WI38 (cell line): Measurements from ENCODE around the gene LKAAEAR1.

Experiments used
- H3K4me3 ChIP-seq: 2 replicates; pipeline ENCODE4 v1.5.1; 2011; ENCODE audit warnings: low read depth, mild to moderate bottlenecking, control low read depth, low read length
- TF ChIP-seq, protein P1 (sequence below): IDR thresholded peaks from 2 replicates; pipeline ENCODE4 v1.5.1; 2012; ENCODE audit warnings: low read depth, mild to moderate bottlenecking, control low read depth, low read length

LKAAEAR1 gene

DNA sequence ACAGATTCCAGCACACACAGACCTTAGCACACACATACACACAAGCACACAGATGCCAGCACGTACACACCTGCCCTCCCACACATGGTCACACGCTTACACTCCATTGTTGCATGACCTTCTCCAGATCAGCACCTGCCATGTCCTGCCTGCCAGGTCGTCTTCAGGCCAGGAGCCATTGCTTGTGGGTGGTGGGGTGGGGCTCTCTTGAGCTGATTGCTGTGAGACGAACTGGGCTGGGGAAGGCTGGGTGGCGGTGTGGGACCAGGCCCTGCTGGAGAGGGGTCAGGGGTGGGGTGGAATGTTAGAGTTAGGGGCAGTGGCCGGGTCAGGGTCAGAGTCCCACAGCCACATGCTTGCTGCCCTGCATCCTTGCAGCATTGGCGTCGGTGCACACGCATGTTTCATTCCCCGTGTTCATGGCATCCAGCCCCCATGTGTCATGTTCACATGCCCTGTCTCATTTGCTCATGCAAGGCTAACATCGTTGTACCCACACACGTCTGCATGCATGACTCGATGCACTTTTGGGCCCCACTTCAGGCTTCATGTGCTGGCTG is 29.7 kb upstream of the LKAAEAR1 start:
- TF ChIP-seq, protein P1, sequence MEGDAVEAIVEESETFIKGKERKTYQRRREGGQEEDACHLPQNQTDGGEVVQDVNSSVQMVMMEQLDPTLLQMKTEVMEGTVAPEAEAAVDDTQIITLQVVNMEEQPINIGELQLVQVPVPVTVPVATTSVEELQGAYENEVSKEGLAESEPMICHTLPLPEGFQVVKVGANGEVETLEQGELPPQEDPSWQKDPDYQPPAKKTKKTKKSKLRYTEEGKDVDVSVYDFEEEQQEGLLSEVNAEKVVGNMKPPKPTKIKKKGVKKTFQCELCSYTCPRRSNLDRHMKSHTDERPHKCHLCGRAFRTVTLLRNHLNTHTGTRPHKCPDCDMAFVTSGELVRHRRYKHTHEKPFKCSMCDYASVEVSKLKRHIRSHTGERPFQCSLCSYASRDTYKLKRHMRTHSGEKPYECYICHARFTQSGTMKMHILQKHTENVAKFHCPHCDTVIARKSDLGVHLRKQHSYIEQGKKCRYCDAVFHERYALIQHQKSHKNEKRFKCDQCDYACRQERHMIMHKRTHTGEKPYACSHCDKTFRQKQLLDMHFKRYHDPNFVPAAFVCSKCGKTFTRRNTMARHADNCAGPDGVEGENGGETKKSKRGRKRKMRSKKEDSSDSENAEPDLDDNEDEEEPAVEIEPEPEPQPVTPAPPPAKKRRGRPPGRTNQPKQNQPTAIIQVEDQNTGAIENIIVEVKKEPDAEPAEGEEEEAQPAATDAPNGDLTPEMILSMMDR = no peak
- H3K4me3 ChIP-seq = no peak overlapping the region

DNA sequence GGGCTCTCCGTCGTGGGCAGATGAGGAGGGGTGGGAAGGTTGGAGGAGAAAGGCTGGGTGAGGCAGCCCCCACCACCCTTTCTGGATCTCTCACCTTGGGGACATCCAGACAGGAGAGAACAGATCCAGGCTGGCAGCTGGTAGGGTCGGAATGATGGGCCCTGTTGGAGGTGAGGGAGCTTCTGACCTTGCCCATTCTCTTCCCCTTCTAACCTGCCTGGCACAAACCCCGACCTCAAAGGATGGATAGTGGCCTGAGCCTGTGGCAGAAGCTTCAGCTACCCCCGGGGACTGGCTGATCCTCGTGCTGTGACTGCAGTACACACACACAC is 29.2 kb upstream of the LKAAEAR1 start:
- TF ChIP-seq, protein P1 = no peak
- no peak overlapping the region for H3K4me3 ChIP-seq

DNA sequence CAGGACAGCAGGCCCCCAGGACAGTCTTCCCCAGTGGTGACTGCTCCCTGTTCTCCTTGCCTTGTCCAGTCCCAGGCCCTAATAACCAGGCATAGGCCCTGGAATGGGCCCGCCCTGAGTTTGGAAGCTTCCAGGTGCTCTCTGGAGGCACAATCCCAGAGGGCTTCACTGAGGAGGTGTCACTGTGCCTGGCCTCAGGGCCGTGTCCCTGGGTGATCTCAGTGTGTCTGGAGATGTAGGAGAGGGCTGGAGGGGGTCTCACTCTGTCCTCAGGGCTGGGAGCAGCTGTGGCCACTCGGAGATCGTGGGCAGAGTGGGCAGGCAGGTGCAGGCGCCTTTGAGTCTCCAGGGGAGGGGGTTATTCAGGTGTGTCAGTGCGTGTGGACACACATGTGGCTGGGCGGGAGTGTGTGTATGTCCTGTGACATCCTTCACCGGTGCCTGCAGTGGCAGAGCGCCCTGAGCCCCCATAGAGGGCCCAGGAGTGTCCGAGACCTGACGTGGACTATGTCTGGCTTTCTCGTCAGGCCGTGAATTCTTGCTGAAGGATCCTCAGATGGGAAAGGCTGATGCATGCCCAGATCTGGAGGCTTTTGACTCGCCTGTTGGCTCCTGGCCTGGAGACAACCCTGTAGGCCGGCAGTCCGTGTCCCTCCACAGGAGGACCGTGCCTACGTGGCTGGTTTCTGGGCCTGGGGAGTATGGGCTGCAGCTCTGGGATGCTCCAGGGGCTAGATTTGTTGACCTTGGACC is 28.7 kb upstream of the LKAAEAR1 start:
- TF ChIP-seq, protein P1 = no peak
- H3K4me3 ChIP-seq = no peak overlapping the region

DNA sequence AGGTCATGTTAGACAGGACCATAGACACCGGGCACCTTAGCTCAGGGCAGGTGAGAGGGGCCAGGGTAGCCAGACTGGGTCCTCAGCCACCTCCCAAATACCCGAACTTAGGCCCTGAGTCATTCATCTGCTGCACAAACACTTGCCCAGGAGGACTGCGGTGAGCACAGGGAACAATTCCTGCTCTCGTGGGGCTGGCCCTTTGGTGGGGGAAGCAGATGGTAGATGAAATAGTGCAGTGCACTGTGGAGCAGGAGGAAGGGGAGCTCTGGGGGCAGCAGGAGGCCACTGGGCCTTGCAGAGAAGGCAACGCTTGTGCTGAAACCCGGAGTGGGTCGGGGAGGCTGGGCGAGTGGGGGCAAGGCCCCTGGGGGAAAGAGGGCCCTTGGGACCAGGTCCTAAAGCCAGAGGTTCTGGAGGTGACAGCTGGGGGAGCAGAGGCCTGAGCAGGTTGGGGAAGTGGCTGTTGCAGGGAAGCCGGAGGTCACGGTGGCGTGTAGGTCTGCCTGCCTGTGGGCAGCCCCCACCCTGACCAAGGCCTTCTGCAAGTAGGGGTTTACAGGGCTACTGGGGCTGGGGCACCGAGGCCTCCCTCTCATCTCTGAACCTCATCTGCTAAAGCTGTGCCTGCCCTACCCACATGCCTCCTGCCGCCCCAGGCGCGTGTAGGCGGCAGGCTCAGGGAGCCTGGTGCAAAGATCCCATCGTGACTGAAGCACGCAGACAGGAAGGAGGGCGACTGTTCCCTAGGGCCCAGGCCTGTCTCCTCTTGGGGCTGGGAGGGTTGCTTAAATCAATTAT is 27.8 kb upstream of the LKAAEAR1 start:
- TF ChIP-seq, protein P1 = no peak

DNA sequence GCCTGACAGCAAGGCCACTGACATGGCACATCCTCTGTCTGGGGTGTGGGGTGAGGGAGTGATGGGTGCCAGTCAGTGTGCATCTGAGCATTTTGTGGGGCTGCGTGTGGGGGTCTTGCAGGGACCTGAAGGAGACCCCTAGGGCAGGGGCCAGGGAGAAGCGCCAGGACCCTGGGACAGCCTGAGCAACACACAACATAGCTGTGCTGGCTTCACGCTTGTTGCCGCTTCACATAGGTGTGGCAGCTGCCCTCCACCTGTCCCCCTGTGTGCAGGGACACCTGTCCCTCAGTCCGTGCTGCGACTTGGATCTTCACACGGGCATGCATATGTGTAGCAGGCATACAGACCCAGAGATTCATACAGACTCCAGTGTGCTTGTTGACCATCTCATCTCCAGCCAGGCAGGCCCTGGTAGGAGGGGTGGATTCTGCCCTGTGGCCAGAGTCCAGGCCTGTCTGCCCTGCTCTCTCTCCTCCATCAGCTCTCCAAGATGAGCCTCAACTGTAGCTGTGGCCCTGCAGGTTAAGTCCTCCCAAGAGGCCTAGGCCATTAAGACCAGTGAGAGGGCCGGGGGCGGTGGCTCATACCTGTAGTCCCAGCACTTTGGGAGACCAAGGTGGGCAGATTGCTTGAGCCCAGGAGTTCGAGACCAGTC is 26.3 kb upstream of the LKAAEAR1 start:
- no peak overlapping the region for H3K4me3 ChIP-seq
- TF ChIP-seq, protein P1 = no peak

More for the DNA sequence above, 27.8 kb upstream of the LKAAEAR1 start:
- no peak overlapping the region for H3K4me3 ChIP-seq

DNA sequence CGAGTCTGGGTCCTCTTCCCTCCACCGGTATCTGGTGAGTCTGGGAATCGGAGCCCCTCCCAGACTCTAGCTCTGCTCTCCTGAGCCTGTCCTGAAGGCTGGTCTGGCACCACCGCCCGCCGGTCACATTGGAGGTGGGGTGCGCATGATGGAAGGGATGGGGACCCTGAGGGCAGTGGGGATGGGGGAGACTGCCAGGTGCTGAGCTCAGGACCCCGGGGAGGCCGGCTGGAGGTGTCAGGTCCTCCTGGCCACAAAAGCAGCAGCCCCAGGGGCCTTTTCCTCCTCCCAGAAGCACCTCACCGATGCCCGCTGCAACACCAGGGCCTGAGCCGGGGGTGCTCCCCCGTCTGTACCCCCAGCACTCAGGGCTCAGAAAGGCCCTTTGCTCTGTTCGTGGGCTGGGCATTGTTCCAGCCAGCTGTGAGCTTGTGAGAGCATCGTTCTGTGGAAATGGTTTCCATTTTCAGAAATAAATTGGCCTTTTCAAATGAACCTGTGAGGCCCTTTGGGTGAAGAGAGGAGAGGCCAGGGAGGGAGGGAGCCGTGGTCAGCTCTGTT is 25.7 kb upstream of the LKAAEAR1 start:
- TF ChIP-seq, protein P1 = no peak
- H3K4me3 ChIP-seq = no peak overlapping the region
